Activated naive CD4-positive, alpha-beta T cell treated with anti-CD3 and anti-CD28 coated beads for 36 hours (primary cell): ENCODE measurements around the gene SLAMF6. TPM values are rescaled to one million over a fixed set of nuclear protein-coding genes. Genes with fewer than 3 reads are reported as not detected.
"Not testable (repeated sequence)": the region's sequence is repeated elsewhere in the genome, so short reads cannot be mapped to it uniquely, and the experiment has no call there.

Experiments
- CTCF ChIA-PET: fragments of 350-600 bp; sonication (Branson Sonifier 250); formaldehyde crosslinking; loops from one replicate; lab custom pipeline; 2021; ENCODE audit warnings: antibody characterized with exemption; lab: Charles Lee
- DNase-seq: peaks from one replicate; pipeline ENCODE4 v3.0.0-alpha.2; 2020
- H3K27ac Mint-ChIP-seq: one replicate; pipeline ENCODE4 v1.8.0; 2021; ENCODE audit warnings: mild to moderate bottlenecking, mixed read lengths
- H3K27me3 Mint-ChIP-seq: one replicate; pipeline ENCODE4 v1.8.0; 2021; ENCODE audit warnings: low read depth, mixed read lengths
- H3K36me3 Mint-ChIP-seq: one replicate; pipeline ENCODE4 v1.8.0; 2021; ENCODE audit warnings: low read depth, mixed read lengths
- H3K4me1 Mint-ChIP-seq: one replicate; pipeline ENCODE4 v1.8.0; 2021; ENCODE audit warnings: low read depth, mixed read lengths
- H3K4me3 Mint-ChIP-seq: one replicate; pipeline ENCODE4 v1.8.0; 2021; ENCODE audit warnings: mild to moderate bottlenecking, moderate library complexity, mixed read lengths
- H3K9me3 Mint-ChIP-seq: one replicate; pipeline ENCODE4 v1.8.0; 2021; ENCODE audit warnings: mixed read lengths
- intact Hi-C: fragments of 100-400 bp; cut with micrococcal nuclease; formaldehyde crosslinking; loops from one replicate; pipeline ENCODE4 v1.15.1; 2023
- total RNA-seq, 2 experiments: library from RNA; stranded (reverse); gene quantifications; one replicate each; pipeline ENCODE4 v1.2.3, GENCODE V29; 2021

Gene SLAMF6
- total RNA-seq, 2 experiments from 2014 or later: 55.0 to 55.5 TPM

- no peak for DNase-seq
- peaks cover 83% of the 10 kb centered on the region for H3K4me1 Mint-ChIP-seq
- H3K36me3 Mint-ChIP-seq: peaks cover 58% of the 10 kb centered on the region
- H3K4me3 Mint-ChIP-seq: no peak overlapping the region
- intact Hi-C loops: loop anchor here (1.0 kb wide), 1 partner anchor 8 kb away; no protein-coding TSS in a partner anchor
- H3K27ac Mint-ChIP-seq: peak overlapping the region; percentile 68
- H3K9me3 Mint-ChIP-seq: peaks cover 15% of the 10 kb centered on the region
- CTCF ChIA-PET: interaction anchor here (0.6 to 1.3 kb wide), 2 partner anchors 110 to 469 kb away, joined by 4 read pairs; no protein-coding TSS in a partner anchor
- H3K27me3 Mint-ChIP-seq: no peaks in the 10 kb centered on the region
Measured at GRCh38 chr1:160499631-160500030, 23.4 kb downstream of the SLAMF6 start.

GRCh38 chr1:160498301-160499065 lies 24.6 kb downstream of the SLAMF6 start:
- intact Hi-C loops: loop anchor here (1.0 kb wide), 1 partner anchor 7 kb away; no protein-coding TSS in a partner anchor
- CTCF ChIA-PET: interaction anchor here (0.8 to 1.3 kb wide), 4 partner anchors 16 to 111 kb away, joined by 3 to 4 read pairs (median 3); no protein-coding TSS in a partner anchor
- not testable (repeated sequence) for H3K27me3 Mint-ChIP-seq, DNase-seq, H3K4me3 Mint-ChIP-seq, H3K27ac Mint-ChIP-seq
- H3K36me3 Mint-ChIP-seq: peaks cover 48% of the 10 kb centered on the region
- H3K9me3 Mint-ChIP-seq: peaks cover 15% of the 10 kb centered on the region
- H3K4me1 Mint-ChIP-seq: peaks cover 78% of the 10 kb centered on the region

- peaks cover 15% of the 10 kb centered on the region for H3K9me3 Mint-ChIP-seq
- no peak for DNase-seq
- peaks cover 60% of the 10 kb centered on the region for H3K4me1 Mint-ChIP-seq
- H3K27ac Mint-ChIP-seq: peak overlapping the region; percentile 46
- intact Hi-C loops: loop anchor here (1.0 kb wide), 1 partner anchor 20 kb away; no protein-coding TSS in a partner anchor
- peaks cover 30% of the 10 kb centered on the region for H3K36me3 Mint-ChIP-seq
- H3K4me3 Mint-ChIP-seq: no peak overlapping the region
- CTCF ChIA-PET: interaction anchor here (1.0 kb wide), 1 partner anchor 23 kb away, joined by 3 read pairs; no protein-coding TSS in a partner anchor
- H3K27me3 Mint-ChIP-seq: no peaks in the 10 kb centered on the region
Measured at GRCh38 chr1:160496334-160496733, 26.7 kb downstream of the SLAMF6 start.

- CTCF ChIA-PET: no interaction called here
- H3K4me3 Mint-ChIP-seq: no peak overlapping the region
- peaks cover 32% of the 10 kb centered on the region for H3K36me3 Mint-ChIP-seq
- intact Hi-C loops: loop anchor here (1.0 kb wide), 1 partner anchor 11 kb away; no protein-coding TSS in a partner anchor
- H3K9me3 Mint-ChIP-seq: peaks cover 14% of the 10 kb centered on the region
- peaks cover 57% of the 10 kb centered on the region for H3K4me1 Mint-ChIP-seq
- H3K27me3 Mint-ChIP-seq: no peaks in the 10 kb centered on the region
- peak overlapping the region; percentile 48 for H3K27ac Mint-ChIP-seq
- DNase-seq: no peak
Measured at GRCh38 chr1:160494620-160495019, 28.4 kb downstream of the SLAMF6 start.

GRCh38 chr1:160492617-160493016 lies 30.4 kb downstream of the SLAMF6 start:
- H3K9me3 Mint-ChIP-seq: no peaks in the 10 kb centered on the region

GRCh38 chr1:160491981-160492380 lies 31.1 kb downstream of the SLAMF6 start:
- Mint-ChIP-seq H3K9me3 (no peaks in the 10 kb centered on the region), H3K27ac (no peak overlapping the region), H3K4me1 (peaks cover 48% of the 10 kb centered on the region), H3K4me3 (no peak overlapping the region), H3K36me3 (peaks cover 29% of the 10 kb centered on the region), H3K27me3 (no peaks in the 10 kb centered on the region)
- DNase-seq: no peak
- CTCF ChIA-PET: no interaction called here
- intact Hi-C loops: loop anchor here (1.0 kb wide), 1 partner anchor 7 kb away; no protein-coding TSS in a partner anchor

More at GRCh38 chr1:160492617-160493016, 30.4 kb downstream of the SLAMF6 start:
- Mint-ChIP-seq H3K4me1 (peaks cover 54% of the 10 kb centered on the region), H3K36me3 (peaks cover 28% of the 10 kb centered on the region), H3K27me3 (no peaks in the 10 kb centered on the region), H3K4me3 (no peak overlapping the region), H3K27ac (no peak overlapping the region)
- CTCF ChIA-PET: no interaction called here
- intact Hi-C loops: no loop called here
- DNase-seq: no peak

- H3K4me1 Mint-ChIP-seq: peaks cover 39% of the 10 kb centered on the region
- intact Hi-C loops: loop anchor here (1.0 kb wide), 1 partner anchor 8 kb away; no protein-coding TSS in a partner anchor
- H3K9me3 Mint-ChIP-seq: no peaks in the 10 kb centered on the region
- H3K36me3 Mint-ChIP-seq: peaks cover 39% of the 10 kb centered on the region
- H3K4me3 Mint-ChIP-seq: no peak overlapping the region
- CTCF ChIA-PET: interaction anchor here (0.8 kb wide), 1 partner anchor 63 kb away, joined by 3 read pairs; no protein-coding TSS in a partner anchor
- H3K27ac Mint-ChIP-seq: no peak overlapping the region
- DNase-seq: no peak
- no peaks in the 10 kb centered on the region for H3K27me3 Mint-ChIP-seq
Measured at GRCh38 chr1:160491017-160491416, 32.0 kb downstream of the SLAMF6 start.

- DNase-seq: no peak
- peaks cover 29% of the 10 kb centered on the region for H3K4me1 Mint-ChIP-seq
- CTCF ChIA-PET: interaction anchor here (1.5 kb wide), 1 partner anchor 25 kb away, joined by 3 read pairs; no protein-coding TSS in a partner anchor
- no peaks in the 10 kb centered on the region for H3K9me3 Mint-ChIP-seq
- no peaks in the 10 kb centered on the region for H3K27me3 Mint-ChIP-seq
- H3K27ac Mint-ChIP-seq: no peak overlapping the region
- H3K4me3 Mint-ChIP-seq: no peak overlapping the region
- intact Hi-C loops: no loop called here
- H3K36me3 Mint-ChIP-seq: peaks cover 48% of the 10 kb centered on the region
Measured at GRCh38 chr1:160489513-160490261, 33.4 kb downstream of the SLAMF6 start.

GRCh38 chr1:160488347-160489058 lies 34.6 kb downstream of the SLAMF6 start:
- Mint-ChIP-seq H3K27me3 (no peaks in the 10 kb centered on the region), H3K36me3 (peaks cover 50% of the 10 kb centered on the region), H3K9me3 (no peaks in the 10 kb centered on the region), H3K4me1 (peaks cover 31% of the 10 kb centered on the region), H3K4me3 (no peak overlapping the region), H3K27ac (peak overlapping the region; percentile 25)
- DNase-seq: no peak
- CTCF ChIA-PET: interaction anchor here (0.5 to 1.5 kb wide), 3 partner anchors 15 to 460 kb away, joined by 3 to 7 read pairs (median 3); no protein-coding TSS in a partner anchor
- intact Hi-C loops: no loop called here

GRCh38 chr1:160486453-160486852 lies 36.6 kb downstream of the SLAMF6 start:
- CTCF ChIA-PET: interaction anchor here (1.9 kb wide), 1 partner anchor 121 kb away, joined by 4 read pairs; no protein-coding TSS in a partner anchor
- Mint-ChIP-seq H3K9me3 (peaks cover 7% of the 10 kb centered on the region), H3K4me3 (no peak overlapping the region), H3K36me3 (peaks cover 51% of the 10 kb centered on the region), H3K27ac (peak overlapping the region; percentile 7), H3K4me1 (peaks cover 46% of the 10 kb centered on the region), H3K27me3 (no peaks in the 10 kb centered on the region)
- intact Hi-C loops: no loop called here
- DNase-seq: no peak

- no peak for DNase-seq
- CTCF ChIA-PET: interaction anchor here (0.7 to 2.2 kb wide), 9 partner anchors 9 to 55 kb away, joined by 3 to 11 read pairs (median 3); no protein-coding TSS in a partner anchor
- peak overlapping the region; percentile 65 for H3K27ac Mint-ChIP-seq
- intact Hi-C loops: loop anchor here (1.0 kb wide), 1 partner anchor 12 kb away; no protein-coding TSS in a partner anchor
- H3K36me3 Mint-ChIP-seq: peaks cover 46% of the 10 kb centered on the region
- H3K27me3 Mint-ChIP-seq: no peaks in the 10 kb centered on the region
- peaks cover 40% of the 10 kb centered on the region for H3K4me1 Mint-ChIP-seq
- H3K4me3 Mint-ChIP-seq: no peak overlapping the region
- H3K9me3 Mint-ChIP-seq: peaks cover 23% of the 10 kb centered on the region
Measured at GRCh38 chr1:160483505-160484185, 39.4 kb downstream of the SLAMF6 start.
